Progenitor cell of endocrine pancreas (in vitro differentiated cells): ENCODE results near the gene HUS1. TPM values are rescaled to one million over a fixed set of nuclear protein-coding genes. Genes with fewer than 3 reads are reported as not detected.

Experiments used
- DNase-seq: peaks from one replicate; pipeline ENCODE4 v3.0.0; 2021; ENCODE audit warnings: low spot score; ENCODE audit not compliant: unreplicated experiment
- H3K27ac Mint-ChIP-seq: 2 replicates; pipeline ENCODE4 v1.8.0; 2021; ENCODE audit warnings: mild to moderate bottlenecking, moderate library complexity, mixed read lengths
- H3K27me3 Mint-ChIP-seq: 2 replicates; pipeline ENCODE4 v1.8.0; 2021; ENCODE audit warnings: mixed read lengths
- H3K36me3 Mint-ChIP-seq: 2 replicates; pipeline ENCODE4 v1.8.0; 2022; ENCODE audit warnings: mixed read lengths; ENCODE audit not compliant: insufficient read depth
- H3K4me1 Mint-ChIP-seq: 2 replicates; pipeline ENCODE4 v1.8.0; 2021; ENCODE audit warnings: low read depth, mixed read lengths
- H3K4me3 Mint-ChIP-seq: 2 replicates; pipeline ENCODE4 v1.8.0; 2021; ENCODE audit warnings: low read depth, mild to moderate bottlenecking, moderate library complexity, mixed read lengths
- H3K9me3 Mint-ChIP-seq: 2 replicates; pipeline ENCODE4 v1.8.0; 2021; ENCODE audit warnings: low read depth, mixed read lengths
- CTCF ChIP-seq: fragments of 200-600 bp; sonication (generic); IDR thresholded peaks from one replicate; pipeline ENCODE4 v1.5.0; 2021; ENCODE audit warnings: antibody characterized with exemption, mild to moderate bottlenecking; ENCODE audit not compliant: unreplicated experiment
- total RNA-seq: library from RNA; stranded (reverse); gene quantifications from 2 replicates; pipeline ENCODE4 v1.2.1, GENCODE V29; 2021

The HUS1 gene
- total RNA-seq, 1 donor from 2014 or later, result 45.1 TPM

GRCh38 chr7:47979832-47980181, 392 bp upstream of the HUS1 start:
- Mint-ChIP-seq H3K4me1 (peaks cover 13% of the 10 kb centered on the region), H3K9me3 (no peaks in the 10 kb centered on the region)
- no peak for TF ChIP-seq CTCF

GRCh38 chr7:47978790-47979144, 648 bp downstream of the HUS1 start:
- TF ChIP-seq CTCF, result no peak
- Mint-ChIP-seq H3K27me3 (no peaks in the 10 kb centered on the region), H3K4me3 (peak overlapping the region; percentile 90), H3K27ac (peak overlapping the region; percentile 84), H3K4me1 (peaks cover 13% of the 10 kb centered on the region), H3K9me3 (no peaks in the 10 kb centered on the region), H3K36me3 (peaks cover 16% of the 10 kb centered on the region)
- no peak for DNase-seq

More at GRCh38 chr7:47979832-47980181, 392 bp upstream of the HUS1 start:
- DNase-seq, result no peak
- Mint-ChIP-seq H3K27me3 (no peaks in the 10 kb centered on the region), H3K27ac (peak overlapping the region; percentile 98), H3K4me3 (peak overlapping the region; percentile 90), H3K36me3 (peaks cover 10% of the 10 kb centered on the region)

- Mint-ChIP-seq H3K27me3 (no peaks in the 10 kb centered on the region), H3K4me3 (no peak overlapping the region), H3K27ac (peak overlapping the region; percentile 46), H3K36me3 (peaks cover 37% of the 10 kb centered on the region), H3K4me1 (peaks cover 22% of the 10 kb centered on the region), H3K9me3 (no peaks in the 10 kb centered on the region)
- DNase-seq, result no peak
- TF ChIP-seq CTCF, result no peak
Observed at GRCh38 chr7:47973739-47974138, 5.7 kb downstream of the HUS1 start.

GRCh38 chr7:47970761-47971160, 8.7 kb downstream of the HUS1 start:
- H3K27me3 Mint-ChIP-seq, result no peaks in the 10 kb centered on the region
- H3K36me3 Mint-ChIP-seq, result peaks cover 48% of the 10 kb centered on the region
- H3K4me3 Mint-ChIP-seq, result no peak overlapping the region
- H3K27ac Mint-ChIP-seq, result no peak overlapping the region
- H3K4me1 Mint-ChIP-seq, result peaks cover 11% of the 10 kb centered on the region
- TF ChIP-seq CTCF, result no peak
- DNase-seq, result no peak
- H3K9me3 Mint-ChIP-seq, result no peaks in the 10 kb centered on the region

GRCh38 chr7:47968847-47969774, 10.3 kb downstream of the HUS1 start:
- no peak overlapping the region for H3K4me3 Mint-ChIP-seq
- H3K27ac Mint-ChIP-seq, result peak overlapping the region; percentile 89
- no peaks in the 10 kb centered on the region for H3K27me3 Mint-ChIP-seq
- TF ChIP-seq CTCF, result peak; percentile 97
- peaks cover 51% of the 10 kb centered on the region for H3K36me3 Mint-ChIP-seq
- peaks cover 11% of the 10 kb centered on the region for H3K4me1 Mint-ChIP-seq
- peak; percentile 74 for DNase-seq
- no peaks in the 10 kb centered on the region for H3K9me3 Mint-ChIP-seq
